Vagina (tissue), 2 donors: ENCODE measurements around the gene DMD.

ENCODE experiments used
- POLR2A ChIP-seq, 2 donors: fragments of 450-650 bp; IDR thresholded peaks; one replicate each; pipeline ENCODE4 v1.6.1; 2017; ENCODE audit warnings: antibody characterized with exemption in 2 of 2, mild to moderate bottlenecking in 2 of 2, moderate library complexity in 2 of 2
- TF ChIP-seq, protein P1 (sequence below), 3 experiments: fragments of 450-650 bp in 2 of 3; fragments of 200-600 bp in 1 of 3; sonication (generic) in 1 of 3; IDR thresholded peaks; one replicate each; pipeline ENCODE4 v1.5.1; 2017 to 2019; ENCODE audit warnings: antibody characterized with exemption in 3 of 3, mild to moderate bottlenecking in 2 of 3, moderate library complexity in 2 of 3

DNA sequence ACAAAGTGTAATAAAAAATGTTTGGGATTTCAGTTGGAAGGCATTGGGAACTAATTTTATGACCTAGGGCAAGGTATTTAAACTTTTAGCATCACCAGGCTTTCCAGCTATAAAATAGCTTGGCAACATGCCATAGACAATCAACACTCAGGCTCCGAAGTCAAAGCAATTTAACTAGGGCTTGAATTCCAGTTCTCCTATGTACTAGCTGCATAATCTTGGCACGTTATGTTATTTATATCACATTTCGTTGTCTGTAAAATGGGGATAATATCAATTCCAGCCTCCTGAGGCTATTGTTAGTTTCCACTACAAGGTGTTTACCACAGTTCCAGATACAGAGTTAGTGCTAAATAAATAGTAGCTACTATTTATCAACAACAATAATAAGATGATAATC lies 78.8 kb downstream of the DMD start:
- no peak for TF ChIP-seq POLR2A (IDR thresholded peaks at IDR 0.05)
- TF ChIP-seq, protein P1, sequence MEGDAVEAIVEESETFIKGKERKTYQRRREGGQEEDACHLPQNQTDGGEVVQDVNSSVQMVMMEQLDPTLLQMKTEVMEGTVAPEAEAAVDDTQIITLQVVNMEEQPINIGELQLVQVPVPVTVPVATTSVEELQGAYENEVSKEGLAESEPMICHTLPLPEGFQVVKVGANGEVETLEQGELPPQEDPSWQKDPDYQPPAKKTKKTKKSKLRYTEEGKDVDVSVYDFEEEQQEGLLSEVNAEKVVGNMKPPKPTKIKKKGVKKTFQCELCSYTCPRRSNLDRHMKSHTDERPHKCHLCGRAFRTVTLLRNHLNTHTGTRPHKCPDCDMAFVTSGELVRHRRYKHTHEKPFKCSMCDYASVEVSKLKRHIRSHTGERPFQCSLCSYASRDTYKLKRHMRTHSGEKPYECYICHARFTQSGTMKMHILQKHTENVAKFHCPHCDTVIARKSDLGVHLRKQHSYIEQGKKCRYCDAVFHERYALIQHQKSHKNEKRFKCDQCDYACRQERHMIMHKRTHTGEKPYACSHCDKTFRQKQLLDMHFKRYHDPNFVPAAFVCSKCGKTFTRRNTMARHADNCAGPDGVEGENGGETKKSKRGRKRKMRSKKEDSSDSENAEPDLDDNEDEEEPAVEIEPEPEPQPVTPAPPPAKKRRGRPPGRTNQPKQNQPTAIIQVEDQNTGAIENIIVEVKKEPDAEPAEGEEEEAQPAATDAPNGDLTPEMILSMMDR (IDR thresholded peaks at IDR 0.05), result no peak
